ENCODE measurements around the gene RTN4R.

The RTN4R gene

GRCh38 chr22:20216863-20217499, 51.1 kb downstream of the RTN4R start:
- no peak for DNase-seq (ENCODE audit: low read depth, low spot score)

DNA sequence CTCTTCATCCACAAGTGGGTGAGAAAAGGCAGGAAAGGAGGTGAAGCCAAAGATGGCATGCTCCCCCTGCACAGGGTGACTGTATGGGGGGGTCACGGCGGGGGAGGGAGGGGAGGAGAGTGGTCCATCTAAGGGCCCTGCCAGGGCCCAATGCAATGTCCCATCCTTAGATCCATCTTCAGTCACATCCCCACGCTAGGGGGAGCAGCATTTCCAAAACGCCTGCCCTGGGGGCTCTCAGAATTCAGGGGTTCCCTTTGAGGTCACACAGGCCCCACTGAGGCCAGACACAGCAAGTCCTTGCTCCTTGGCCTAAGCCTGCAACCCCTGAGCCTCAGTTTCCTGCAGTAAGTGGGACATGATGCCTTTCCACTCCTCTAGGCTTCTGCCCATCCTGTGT, 52.4 kb downstream of the RTN4R start:
- DNase-seq (ENCODE audit: low read depth, low spot score): no peak

DNA sequence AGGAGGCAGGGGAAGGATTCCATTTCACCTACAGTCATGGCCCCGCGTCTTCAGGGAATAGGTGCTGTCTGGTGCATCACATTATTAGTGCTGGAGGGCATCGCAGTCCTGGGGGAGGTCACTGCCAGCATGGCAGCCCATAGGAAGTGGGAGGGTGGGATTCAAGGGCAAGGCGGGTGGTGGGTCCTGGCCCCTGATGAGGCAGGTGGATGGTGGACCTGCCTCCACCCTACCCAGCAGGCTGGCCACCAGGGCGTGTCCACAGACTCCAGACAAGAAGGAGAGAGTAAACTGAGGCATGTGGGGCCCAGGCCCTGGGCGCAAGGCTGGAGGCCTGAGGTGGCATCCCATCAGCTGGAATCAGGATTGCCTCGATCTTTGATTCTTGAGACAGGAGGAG, 53.3 kb downstream of the RTN4R start:
- no peak for DNase-seq (ENCODE audit: low read depth, low spot score)

DNA sequence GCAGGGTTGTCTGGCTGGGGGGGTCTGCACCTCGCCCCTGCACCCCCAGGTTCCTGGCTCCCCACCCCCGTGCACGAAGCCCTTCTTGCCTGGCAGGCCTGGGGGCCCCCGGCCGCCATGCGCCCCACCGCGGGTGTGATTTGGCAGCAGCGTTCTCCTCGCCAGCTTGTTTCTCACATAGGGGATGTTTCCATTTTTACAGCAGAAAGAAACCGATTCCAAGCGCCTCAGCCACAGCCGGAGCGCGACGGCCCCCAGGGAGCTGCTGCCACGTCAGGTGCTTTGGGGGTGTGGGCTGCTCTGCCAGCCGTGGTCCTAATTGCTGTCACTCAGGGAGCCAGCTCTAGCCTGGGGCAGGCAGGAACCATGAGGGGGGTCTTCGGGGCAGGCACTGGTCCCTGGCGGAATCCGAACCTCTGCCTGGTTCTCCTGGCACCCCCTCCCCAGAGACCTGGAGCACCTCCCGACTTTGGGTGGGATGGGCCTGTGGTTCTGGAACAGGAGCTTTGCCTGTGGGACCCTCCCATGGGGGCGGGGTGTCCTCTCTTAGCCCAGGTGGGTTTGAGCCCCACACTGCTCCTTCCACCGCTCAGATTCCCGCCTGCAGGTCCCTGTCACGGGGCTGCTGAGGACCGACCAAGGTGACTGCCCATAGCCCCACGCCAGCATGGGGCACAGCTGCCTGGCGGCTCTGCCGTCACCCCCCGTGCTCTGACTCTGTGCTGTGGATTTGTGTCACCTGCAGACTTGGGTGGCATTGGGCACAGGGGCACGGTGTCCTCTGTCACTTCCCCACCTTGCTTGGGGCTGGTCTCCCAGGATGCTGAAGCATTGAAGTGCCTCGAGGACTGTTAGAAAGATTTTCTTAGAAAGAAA, 54.0 kb downstream of the RTN4R start:
- DNase-seq (ENCODE audit: low read depth, low spot score): no peak

DNA sequence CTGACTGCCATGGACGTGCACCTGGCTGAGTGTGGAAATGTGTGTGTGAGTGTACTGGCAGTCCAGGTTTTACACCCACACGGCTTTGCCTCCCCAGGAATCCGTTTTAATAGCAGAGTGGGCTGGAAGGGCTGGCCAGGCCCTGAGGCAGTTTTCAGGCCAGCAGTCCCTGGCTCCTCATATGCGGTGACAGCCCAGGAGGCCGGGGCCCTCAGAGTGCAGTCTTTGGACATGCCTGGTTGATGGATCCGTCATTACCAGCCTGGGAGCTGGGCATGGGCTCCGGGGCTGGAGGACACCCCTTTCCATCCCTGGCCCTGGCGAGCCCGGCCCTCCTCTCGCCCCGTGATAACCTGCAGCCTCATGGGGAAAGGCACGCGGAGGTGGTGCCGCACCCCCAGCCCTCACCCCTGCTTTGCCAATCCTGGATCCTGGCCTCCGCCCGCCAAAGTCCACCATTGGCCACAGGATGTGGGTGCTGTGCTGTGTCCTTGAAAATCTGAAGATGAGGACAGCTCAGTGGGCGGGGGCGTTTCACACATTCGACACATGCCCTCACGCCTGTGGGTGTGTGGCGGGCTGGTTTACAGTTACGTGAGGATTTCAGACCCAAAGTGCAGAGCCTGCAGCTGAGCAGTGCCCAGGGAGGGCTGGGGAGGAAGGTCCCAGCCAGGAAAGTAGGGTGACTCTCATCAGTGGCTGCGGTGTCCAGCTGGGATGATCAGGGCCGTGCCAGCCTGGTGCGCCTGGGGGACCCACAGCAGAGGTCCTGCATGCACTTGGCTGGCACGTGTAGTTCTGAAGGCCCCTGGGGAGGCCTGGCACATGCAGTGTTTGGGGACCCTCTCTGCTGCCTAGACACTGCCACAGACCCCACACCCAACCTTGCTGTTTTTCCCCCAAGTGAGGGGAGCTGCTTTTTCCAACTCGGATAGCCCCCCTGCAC, 55.1 kb downstream of the RTN4R start:
- DNase-seq (ENCODE audit: low read depth, low spot score): no peak

DNA sequence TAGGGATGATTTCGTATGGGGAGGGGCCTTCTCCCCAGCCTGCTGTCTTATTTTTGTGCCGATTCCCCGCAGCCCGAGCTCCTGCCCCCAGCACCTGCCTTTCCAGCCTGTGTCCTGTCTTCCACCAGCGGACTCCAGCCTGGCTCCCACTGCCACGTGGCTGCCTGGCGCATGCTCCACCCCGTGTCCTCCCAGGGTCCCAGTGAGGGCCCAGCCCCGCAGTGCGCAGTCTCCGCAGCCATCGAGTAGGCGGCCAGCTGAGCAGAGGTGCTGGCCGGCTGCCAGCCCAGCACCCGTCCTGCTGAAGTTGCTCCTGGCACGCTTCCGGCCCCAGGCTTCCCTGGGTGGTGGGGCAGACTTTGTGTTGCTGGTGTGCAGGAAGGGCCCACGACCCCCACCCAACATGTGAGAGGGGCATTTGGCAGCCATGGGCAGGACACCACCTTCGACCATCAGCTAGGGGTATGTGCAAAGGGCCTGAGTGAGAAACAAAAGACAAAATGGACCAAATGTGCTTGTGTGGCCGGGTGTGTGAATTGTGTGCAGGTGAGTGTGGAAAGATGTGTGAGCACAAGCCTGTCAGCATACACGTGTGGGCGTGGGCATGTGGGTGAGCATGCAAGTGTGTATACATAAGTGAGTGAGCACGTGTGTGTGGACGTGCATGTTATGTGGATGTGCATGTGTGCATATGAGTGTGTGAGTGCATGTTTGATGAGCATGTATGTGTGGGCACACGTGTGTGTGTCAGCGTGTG, 55.9 kb downstream of the RTN4R start:
- DNase-seq (ENCODE audit: low read depth, low spot score): no peak

- DNase-seq (ENCODE audit: low read depth, low spot score): peak; percentile 29
These were observed 56.6 kb downstream of the RTN4R start for GRCh38 chr22:20211409-20211996.

- DNase-seq (ENCODE audit: low read depth, low spot score): no peak
These were observed 57.6 kb downstream of the RTN4R start for GRCh38 chr22:20210473-20211059.

DNA sequence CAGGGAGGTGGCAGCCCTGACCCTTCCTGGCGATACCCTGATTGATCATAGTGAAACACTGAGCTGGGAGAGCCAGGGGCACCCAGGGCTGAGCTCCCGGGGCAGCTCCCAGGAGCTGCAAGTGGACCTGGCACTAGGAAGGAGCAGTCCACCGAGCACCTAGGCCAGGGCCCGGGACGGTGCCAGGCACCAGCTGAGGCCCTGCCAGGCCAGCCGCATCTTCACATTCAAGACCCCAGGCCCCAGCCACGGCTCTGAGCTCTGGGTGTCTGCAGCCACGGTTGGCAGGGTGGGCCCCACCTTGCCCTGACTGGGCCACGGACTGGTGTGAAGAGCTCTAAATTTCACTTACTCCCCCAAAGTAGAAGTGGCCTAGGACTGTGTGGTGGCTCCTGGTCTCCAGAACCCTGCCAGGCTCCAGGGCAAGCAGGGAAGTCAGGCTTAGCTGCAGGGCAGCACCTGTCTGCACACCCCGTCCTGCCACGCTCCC, 58.3 kb downstream of the RTN4R start:
- DNase-seq (ENCODE audit: low read depth, low spot score): no peak

GRCh38 chr22:20208713-20209310, 59.3 kb downstream of the RTN4R start:
- no peak for DNase-seq (ENCODE audit: low read depth, low spot score)

- DNase-seq (ENCODE audit: low read depth, low spot score): no peak
These were observed 60.7 kb downstream of the RTN4R start for GRCh38 chr22:20207277-20208025.

DNA sequence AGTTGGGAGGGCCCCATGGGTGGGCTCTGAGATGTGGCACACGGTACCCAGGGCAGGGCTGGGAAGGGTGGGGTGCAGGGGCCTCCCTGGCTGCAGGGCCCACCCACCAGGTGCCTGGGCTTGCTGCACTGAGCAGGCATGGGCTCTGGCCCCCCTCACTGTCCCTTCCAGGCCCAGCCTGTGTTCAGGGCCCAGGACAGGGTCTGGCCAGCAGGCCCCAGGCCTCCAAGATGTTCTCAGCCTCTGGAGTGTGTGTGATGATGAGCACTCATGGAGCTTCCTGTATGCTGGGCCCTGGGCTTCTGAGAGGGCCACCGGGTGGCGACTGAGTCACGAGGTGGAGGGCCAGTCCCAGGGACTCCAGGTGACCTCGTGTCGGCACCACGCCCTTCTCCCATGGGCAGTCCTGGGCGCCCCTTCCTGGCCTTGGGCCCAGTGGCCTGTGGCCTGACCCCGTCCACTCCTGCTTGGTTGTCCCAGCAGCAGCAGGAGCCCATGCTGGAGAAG, 61.4 kb downstream of the RTN4R start:
- DNase-seq (ENCODE audit: low read depth, low spot score): no peak

- peak; percentile 78 for DNase-seq (ENCODE audit: low read depth, low spot score)
These were observed 62.0 kb downstream of the RTN4R start for GRCh38 chr22:20205964-20206708.

DNA sequence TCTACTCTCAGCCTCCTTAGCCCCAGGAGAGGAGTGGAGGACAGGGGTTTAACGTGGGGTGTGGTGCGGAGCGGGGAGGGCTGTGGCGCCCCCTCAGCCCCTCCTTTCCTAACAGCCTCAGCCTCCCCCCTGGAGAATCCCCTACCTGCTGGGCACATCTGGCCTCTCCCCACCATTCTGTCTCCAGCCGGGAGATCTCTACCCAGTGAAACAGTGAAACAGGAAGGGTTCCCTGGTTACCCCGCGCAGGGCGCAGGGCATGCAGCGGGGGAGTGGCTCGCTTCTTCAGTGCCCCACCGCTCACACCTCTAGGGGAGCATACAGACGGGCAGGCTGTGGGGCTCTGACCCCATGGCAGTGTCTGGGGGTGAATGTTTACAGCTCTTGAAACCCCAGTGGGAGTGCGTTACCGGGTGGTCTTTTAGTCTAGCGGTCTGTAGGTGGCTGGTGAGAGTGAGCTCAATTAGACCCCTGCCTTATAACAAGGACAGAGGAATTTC, 62.6 kb downstream of the RTN4R start:
- no peak for DNase-seq (ENCODE audit: low read depth, low spot score)

GRCh38 chr22:20204806-20205205, 63.3 kb downstream of the RTN4R start:
- DNase-seq (ENCODE audit: low read depth, low spot score): peak; percentile 34

DNA sequence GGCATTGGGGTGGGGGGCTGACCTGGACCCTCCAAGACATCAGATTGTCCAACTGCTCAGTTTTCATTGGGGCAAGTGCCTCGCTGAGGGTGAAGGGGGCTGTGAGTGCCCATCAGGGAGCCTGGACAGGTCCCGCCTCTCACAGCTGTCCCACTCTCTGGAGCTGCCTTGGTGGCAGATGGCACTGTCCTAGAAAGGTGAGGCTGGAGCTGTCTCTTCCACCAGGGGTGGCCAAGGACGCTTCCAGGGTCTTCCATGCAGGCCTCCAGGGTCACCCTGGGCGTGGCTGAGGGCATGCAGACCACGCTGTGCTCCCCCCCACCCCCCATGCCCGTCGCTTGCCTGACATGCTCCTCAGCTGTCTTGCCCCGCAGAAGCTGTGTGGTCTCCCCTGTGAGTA, 63.8 kb downstream of the RTN4R start:
- no peak for DNase-seq (ENCODE audit: low read depth, low spot score)

DNA sequence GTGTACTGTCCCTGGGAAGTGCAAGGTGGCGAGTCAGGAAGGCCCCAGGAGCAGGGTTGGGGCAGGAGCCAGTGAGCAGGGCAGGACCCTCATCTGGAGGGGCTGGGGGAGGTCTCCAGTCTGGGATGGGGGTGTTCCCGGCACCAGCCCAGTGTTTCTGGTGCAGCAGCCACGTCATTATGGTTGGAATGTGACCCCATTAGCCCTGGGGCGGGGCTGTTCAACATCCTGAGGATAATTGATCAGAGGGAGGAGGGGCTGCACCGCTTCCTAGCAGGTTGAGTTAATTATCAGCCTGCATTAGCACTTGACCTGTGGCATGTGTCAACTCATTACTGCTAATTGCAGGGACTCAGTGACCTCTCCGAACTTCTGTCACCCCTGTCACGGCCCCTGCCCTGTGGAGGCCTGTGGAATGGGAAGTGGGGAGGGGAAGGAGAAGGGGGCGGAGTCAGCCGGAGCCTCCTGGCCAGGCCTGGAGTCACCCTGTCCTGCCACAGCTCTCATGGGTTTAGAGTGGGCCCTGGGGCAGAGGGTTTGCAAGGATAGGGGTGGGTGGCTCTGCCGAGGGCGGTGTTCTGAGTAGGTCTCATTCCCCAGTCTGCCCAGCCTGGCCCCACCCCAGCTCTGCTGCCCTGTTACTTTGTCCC, 64.4 kb downstream of the RTN4R start:
- peak; percentile 94 for DNase-seq (ENCODE audit: low read depth, low spot score)

DNA sequence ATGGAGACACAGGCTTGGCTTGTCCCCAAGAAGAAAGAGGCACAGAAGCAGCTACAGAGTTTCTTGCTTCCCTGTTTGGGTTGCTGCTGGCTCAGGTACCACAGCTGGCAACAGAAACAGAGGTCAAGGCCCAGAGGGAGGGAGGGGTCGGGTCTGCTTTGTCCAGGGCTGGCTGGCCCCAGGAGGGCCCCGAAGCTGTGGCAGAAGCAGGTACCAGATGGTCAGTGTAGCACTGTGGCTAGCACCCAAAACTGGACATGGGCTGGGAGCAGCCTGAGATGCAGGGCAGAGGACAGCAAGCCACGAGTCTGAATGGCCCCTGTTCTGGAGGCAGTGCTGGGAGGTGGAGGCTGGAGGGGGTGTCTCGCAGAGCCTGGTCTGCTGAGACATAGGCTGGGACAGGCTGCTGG, 65.0 kb downstream of the RTN4R start:
- DNase-seq (ENCODE audit: low read depth, low spot score): no peak

All from ELF-1 (cell line).